ENCODE results near the gene ZRANB3.

GRCh38 chr2:135096665-135097446, 434.2 kb downstream of the ZRANB3 start:
- TF ChIP-seq EGR1 (IDR thresholded peaks at IDR 0.05; ENCODE audit: borderline replicate concordance in 1 of 2, low read depth in 2 of 2, low read length in 2 of 2), result no peak
- no peak for TF ChIP-seq SREBF1 (IDR thresholded peaks at IDR 0.05; ENCODE audit: low read length)
- no peak for TF ChIP-seq EP300 (IDR thresholded peaks at IDR 0.05; ENCODE audit: borderline replicate concordance in 1 of 2, control insufficient read depth in 1 of 2, low read depth in 2 of 2, low read length in 2 of 2)
- no peak for TF ChIP-seq JUNB (IDR thresholded peaks at IDR 0.05)
- no peak for TF ChIP-seq MYC (IDR thresholded peaks at IDR 0.05; ENCODE audit: insufficient read depth, insufficient read length, insufficient replicate concordance, low read length, severe bottlenecking)
- TF ChIP-seq CTCF (IDR thresholded peaks at IDR 0.05 in 2 of 3, conservative IDR thresholded peaks at IDR 0.05 in 1 of 3; ENCODE audit: control insufficient read depth in 2 of 3, extremely low read depth in 1 of 3, insufficient read depth in 1 of 3, low read depth in 3 of 3, low read length in 3 of 3), result no peak
- no peak for TF ChIP-seq BRCA1 (IDR thresholded peaks at IDR 0.05; ENCODE audit: low read depth, low read length)
- no peak for TF ChIP-seq NFXL1 (IDR thresholded peaks at IDR 0.05; ENCODE audit: borderline replicate concordance)

Data from GM12878 (cell line).